ENCODE results near the gene TNS1. TPM values are rescaled to one million over a fixed set of nuclear protein-coding genes. Genes with fewer than 3 reads are reported as not detected.

Gene TNS1
- total RNA-seq, 1 donor from 2014 or later: 0.24 TPM

- Histone ChIP-seq H2AFZ (replicated peaks) (no peak overlapping the region), H3K27ac (no peak overlapping the region), H4K20me1 (ENCODE audit: low read depth) (no peaks in the 10 kb centered on the region), H3F3A (ENCODE audit: low read depth) (no peaks in the 10 kb centered on the region), H3K4me3 (no peak overlapping the region), H3K79me2 (ENCODE audit: low read depth) (no peaks in the 10 kb centered on the region), H3K4me2 (no peak overlapping the region), H3K27me3 (peaks cover 21% of the 10 kb centered on the region), H3K36me3 (no peaks in the 10 kb centered on the region), H3K4me1 (peaks cover 4% of the 10 kb centered on the region), H3K9ac (no peak overlapping the region), H3K9me3 (ENCODE audit: low read depth) (no peaks in the 10 kb centered on the region)
- Mint-ChIP-seq H3K9me3 (peaks cover 2% of the 10 kb centered on the region), H3K36me3 (no peaks in the 10 kb centered on the region), H3K4me3 (no peak overlapping the region), H3K4me1 (peaks cover 12% of the 10 kb centered on the region), H3K27ac (no peak overlapping the region), H3K27me3 (ENCODE audit: insufficient read depth, low read depth) (peaks cover 2% of the 10 kb centered on the region)
- TF ChIP-seq CTCF (IDR thresholded peaks at IDR 0.05): no peak
- no peak for TF ChIP-seq EZH2 (IDR thresholded peaks at IDR 0.05)
- no peak for DNase-seq (ENCODE audit: low spot score)
These were observed 31.6 kb downstream of the TNS1 start for GRCh38 chr2:217971166-217971565.

- no peak for DNase-seq (ENCODE audit: low spot score)
- H3K27me3 Mint-ChIP-seq (ENCODE audit: insufficient read depth, low read depth): peaks cover 7% of the 10 kb centered on the region
- H4K20me1 ChIP-seq (ENCODE audit: low read depth): no peaks in the 10 kb centered on the region
These were observed 32.6 kb downstream of the TNS1 start for GRCh38 chr2:217970206-217970605.

GRCh38 chr2:217969588-217969987 is 33.2 kb downstream of the TNS1 start:
- Histone ChIP-seq H3K79me2 (ENCODE audit: low read depth) (no peaks in the 10 kb centered on the region), H3K9me3 (ENCODE audit: low read depth) (no peaks in the 10 kb centered on the region), H3K4me2 (no peak overlapping the region), H3K27ac (no peak overlapping the region), H3K4me3 (no peak overlapping the region), H3K36me3 (no peaks in the 10 kb centered on the region), H3F3A (ENCODE audit: low read depth) (no peaks in the 10 kb centered on the region), H4K20me1 (ENCODE audit: low read depth) (no peaks in the 10 kb centered on the region), H3K27me3 (peaks cover 7% of the 10 kb centered on the region), H2AFZ (replicated peaks) (no peak overlapping the region), H3K4me1 (peaks cover 4% of the 10 kb centered on the region), H3K9ac (no peak overlapping the region)
- peaks cover 2% of the 10 kb centered on the region for H3K9me3 Mint-ChIP-seq
- no peak overlapping the region for H3K4me3 Mint-ChIP-seq
- no peaks in the 10 kb centered on the region for H3K36me3 Mint-ChIP-seq
- no peak for DNase-seq (ENCODE audit: low spot score)
- no peak overlapping the region for H3K27ac Mint-ChIP-seq
- H3K27me3 Mint-ChIP-seq (ENCODE audit: insufficient read depth, low read depth): peaks cover 7% of the 10 kb centered on the region
- H3K4me1 Mint-ChIP-seq: peaks cover 24% of the 10 kb centered on the region
- TF ChIP-seq CTCF (IDR thresholded peaks at IDR 0.05): no peak
- TF ChIP-seq EZH2 (IDR thresholded peaks at IDR 0.05): no peak
- TF ChIP-seq EZH2phosphoT487 (IDR thresholded peaks at IDR 0.05): no peak

More at GRCh38 chr2:217970206-217970605, 32.6 kb downstream of the TNS1 start:
- H3K4me3 Mint-ChIP-seq: no peak overlapping the region
- Histone ChIP-seq H3K9ac (no peak overlapping the region), H3F3A (ENCODE audit: low read depth) (no peaks in the 10 kb centered on the region), H3K9me3 (ENCODE audit: low read depth) (no peaks in the 10 kb centered on the region), H3K79me2 (ENCODE audit: low read depth) (no peaks in the 10 kb centered on the region), H3K36me3 (no peaks in the 10 kb centered on the region), H3K27me3 (peaks cover 11% of the 10 kb centered on the region), H3K27ac (no peak overlapping the region), H3K4me3 (no peak overlapping the region), H2AFZ (replicated peaks) (no peak overlapping the region), H3K4me2 (no peak overlapping the region), H3K4me1 (peaks cover 4% of the 10 kb centered on the region)
- peaks cover 2% of the 10 kb centered on the region for H3K9me3 Mint-ChIP-seq
- no peaks in the 10 kb centered on the region for H3K36me3 Mint-ChIP-seq
- H3K27ac Mint-ChIP-seq: no peak overlapping the region
- peaks cover 18% of the 10 kb centered on the region for H3K4me1 Mint-ChIP-seq
- TF ChIP-seq EZH2 (IDR thresholded peaks at IDR 0.05): no peak
- no peak for TF ChIP-seq EZH2phosphoT487 (IDR thresholded peaks at IDR 0.05)
- no peak for TF ChIP-seq CTCF (IDR thresholded peaks at IDR 0.05)
